Tibial artery (tissue), 4 donors: Measurements from ENCODE around the gene TRDMT1.

Experiments
- DNase-seq, 2 donors: peaks; one replicate each; pipeline ENCODE4 v3.0.0-alpha.2; 2019
- H3K27ac ChIP-seq, 2 donors: fragments of 200-600 bp; sonication (generic) in 1 of 2; 1 replicate in 1 of 2; 2 replicates in 1 of 2; pipeline ENCODE4 v1.5.1; 2018 to 2019; ENCODE audit warnings: mild to moderate bottlenecking in 1 of 2
- H3K27me3 ChIP-seq, 2 donors: fragments of 200-600 bp; sonication (generic) in 1 of 2; one replicate each; pipeline versions ENCODE4 v1.5.1 to v1.6.0; 2016 to 2019
- H3K36me3 ChIP-seq, 3 donors: fragments of 200-600 bp; sonication (generic) in 2 of 3; one replicate each; pipeline ENCODE4 v1.5.1; 2016 to 2019; ENCODE audit warnings: mild to moderate bottlenecking in 2 of 3
- H3K4me1 ChIP-seq, 4 donors: fragments of 200-600 bp; sonication (generic) in 2 of 4; 1 replicate in 3 of 4; 2 replicates in 1 of 4; pipeline ENCODE4 v1.5.1; 2016 to 2019
- H3K4me3 ChIP-seq, 2 donors: fragments of 200-600 bp; sonication (generic) in 1 of 2; 1 replicate in 1 of 2; 2 replicates in 1 of 2; pipeline ENCODE4 v1.5.1; 2018 to 2019; ENCODE audit warnings: mild to moderate bottlenecking in 2 of 2
- H3K9me3 ChIP-seq, 3 donors: fragments of 200-600 bp; sonication (generic) in 1 of 3; one replicate each; pipeline ENCODE4 v1.5.1; 2016 to 2019
- CTCF ChIP-seq, 2 experiments: fragments of 200-600 bp in 1 of 2; fragments of 450-650 bp in 1 of 2; IDR thresholded peaks; one replicate each; pipeline ENCODE4 v1.5.1; 2017 to 2019; ENCODE audit warnings: antibody characterized with exemption in 2 of 2, mild to moderate bottlenecking in 1 of 2, moderate library complexity in 1 of 2
- intact Hi-C: fragments of 100-400 bp; cut with DNase I; formaldehyde crosslinking; loops from one replicate; pipeline ENCODE4 v1.15.0; 2023; ENCODE audit warnings: low total_unique reads

Gene TRDMT1

DNA sequence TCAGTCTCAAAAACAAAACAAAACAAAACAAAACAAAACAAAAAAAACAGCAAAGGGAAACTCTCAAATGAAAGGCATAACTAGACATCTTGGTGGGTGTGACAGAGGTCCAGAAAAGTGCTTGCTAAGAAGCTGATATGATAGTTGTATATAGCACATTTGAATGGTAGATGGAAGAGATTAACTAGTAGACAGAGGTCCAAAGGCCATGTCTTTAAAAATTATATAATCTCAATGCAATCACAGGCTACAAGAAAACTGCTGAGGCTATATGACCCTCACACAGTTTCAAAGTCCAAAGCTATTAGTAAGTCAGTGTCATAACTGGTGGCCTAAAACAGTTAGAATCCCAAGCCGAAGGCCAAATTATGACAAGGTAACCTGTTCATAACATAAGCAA, 56.2 kb downstream of the TRDMT1 start:
- Histone ChIP-seq H3K36me3 (no peaks in the 10 kb centered on the region), H3K27me3 (no peaks in the 10 kb centered on the region), H3K27ac (no peak overlapping the region), H3K4me1 (peaks cover 0 to 30% (median 6%) of the 10 kb centered on the region in 4 donors), H3K9me3 (no peaks in the 10 kb centered on the region), H3K4me3 (no peak overlapping the region)
- intact Hi-C loops: no loop called here
- DNase-seq: no peak
- TF ChIP-seq CTCF (IDR thresholded peaks at IDR 0.05): no peak

DNA sequence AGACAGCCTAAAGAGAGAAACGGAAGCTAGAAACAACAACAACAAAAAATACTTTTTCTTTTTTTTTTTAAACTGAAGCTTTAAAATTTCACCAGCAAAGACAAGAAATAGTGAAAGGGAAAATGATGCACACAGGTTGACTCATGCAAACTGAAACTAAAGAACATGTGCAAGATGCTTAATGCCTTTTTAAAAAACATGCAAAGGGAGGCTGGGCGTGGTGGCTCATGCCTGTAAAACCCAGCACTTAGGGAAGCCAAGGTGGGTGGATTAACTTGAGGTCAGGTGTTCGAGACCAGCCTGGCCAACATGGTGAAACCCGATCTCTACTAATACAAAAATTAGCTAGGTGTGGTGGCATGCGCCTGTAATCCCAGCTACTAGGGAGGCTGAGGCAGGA, 56.7 kb downstream of the TRDMT1 start:
- Histone ChIP-seq H3K4me1 (peaks cover 0 to 30% (median 6%) of the 10 kb centered on the region in 4 donors), H3K27ac (no peak overlapping the region), H3K36me3 (no peaks in the 10 kb centered on the region), H3K27me3 (no peaks in the 10 kb centered on the region), H3K9me3 (no peaks in the 10 kb centered on the region), H3K4me3 (no peak overlapping the region)
- TF ChIP-seq CTCF (IDR thresholded peaks at IDR 0.05): no peak
- no peak for DNase-seq
- intact Hi-C loops: no loop called here

DNA sequence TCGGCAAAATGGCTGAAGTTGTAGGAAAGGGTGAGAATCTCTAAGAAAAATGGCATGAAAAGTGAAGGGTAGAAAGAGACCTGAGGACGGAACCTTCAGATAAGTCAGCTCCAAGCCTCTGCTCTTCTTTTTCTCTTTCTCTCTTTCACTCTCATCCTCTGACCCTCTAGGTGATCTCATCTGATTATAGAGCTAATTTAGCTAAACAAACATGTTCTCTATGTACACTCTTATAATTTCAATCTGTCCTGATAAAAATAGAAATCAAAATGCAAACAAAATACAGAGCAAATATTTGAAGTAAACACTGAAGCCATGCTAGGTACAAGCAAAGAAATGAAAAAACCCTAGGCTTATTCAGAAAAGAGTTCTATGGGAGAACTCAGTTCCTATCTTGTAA, 57.4 kb downstream of the TRDMT1 start:
- Histone ChIP-seq H3K36me3 (no peaks in the 10 kb centered on the region), H3K4me1 (peaks cover 0 to 30% (median 6%) of the 10 kb centered on the region in 4 donors), H3K9me3 (no peaks in the 10 kb centered on the region), H3K27me3 (no peaks in the 10 kb centered on the region), H3K4me3 (no peak overlapping the region), H3K27ac (peak overlapping the region in 1 of 2 donors; percentile 45)
- TF ChIP-seq CTCF (IDR thresholded peaks at IDR 0.05): no peak
- intact Hi-C loops: no loop called here
- no peak for DNase-seq

DNA sequence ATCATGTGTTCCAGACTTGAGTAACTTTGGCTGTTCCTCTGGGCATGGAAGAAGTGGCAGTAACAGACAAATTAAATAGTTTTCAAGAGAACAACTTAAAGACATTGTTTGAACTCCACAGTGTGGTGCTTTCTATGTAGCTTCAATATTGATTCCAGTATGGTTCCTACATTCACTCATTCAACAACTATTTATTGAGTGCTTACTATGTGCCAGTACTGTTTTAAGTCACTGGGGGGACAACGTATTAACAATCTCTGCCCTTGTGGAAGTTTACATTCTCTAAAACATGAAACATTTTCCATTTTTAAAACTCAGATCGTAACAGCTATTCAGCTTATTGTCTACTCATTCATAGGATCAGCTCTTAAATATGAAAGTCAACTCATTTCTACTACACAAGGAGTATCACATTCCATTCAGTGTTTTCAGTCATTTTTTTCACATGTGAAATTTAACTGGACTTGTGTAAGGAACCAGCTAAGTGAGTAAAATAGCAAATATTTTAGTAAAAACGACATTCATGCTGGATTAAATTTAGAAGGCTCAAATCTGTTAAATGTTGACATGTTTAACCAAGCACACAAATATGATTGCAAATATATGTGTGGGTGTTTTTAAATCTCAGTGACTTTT, 58.3 kb downstream of the TRDMT1 start:
- Histone ChIP-seq H3K4me1 (peaks cover 0 to 30% (median 6%) of the 10 kb centered on the region in 4 donors), H3K9me3 (no peaks in the 10 kb centered on the region), H3K27me3 (no peaks in the 10 kb centered on the region), H3K27ac (peak overlapping the region; percentile 45 to 55), H3K4me3 (no peak overlapping the region), H3K36me3 (no peaks in the 10 kb centered on the region)
- DNase-seq: no peak
- TF ChIP-seq CTCF (IDR thresholded peaks at IDR 0.05): no peak
- intact Hi-C loops: no loop called here

DNA sequence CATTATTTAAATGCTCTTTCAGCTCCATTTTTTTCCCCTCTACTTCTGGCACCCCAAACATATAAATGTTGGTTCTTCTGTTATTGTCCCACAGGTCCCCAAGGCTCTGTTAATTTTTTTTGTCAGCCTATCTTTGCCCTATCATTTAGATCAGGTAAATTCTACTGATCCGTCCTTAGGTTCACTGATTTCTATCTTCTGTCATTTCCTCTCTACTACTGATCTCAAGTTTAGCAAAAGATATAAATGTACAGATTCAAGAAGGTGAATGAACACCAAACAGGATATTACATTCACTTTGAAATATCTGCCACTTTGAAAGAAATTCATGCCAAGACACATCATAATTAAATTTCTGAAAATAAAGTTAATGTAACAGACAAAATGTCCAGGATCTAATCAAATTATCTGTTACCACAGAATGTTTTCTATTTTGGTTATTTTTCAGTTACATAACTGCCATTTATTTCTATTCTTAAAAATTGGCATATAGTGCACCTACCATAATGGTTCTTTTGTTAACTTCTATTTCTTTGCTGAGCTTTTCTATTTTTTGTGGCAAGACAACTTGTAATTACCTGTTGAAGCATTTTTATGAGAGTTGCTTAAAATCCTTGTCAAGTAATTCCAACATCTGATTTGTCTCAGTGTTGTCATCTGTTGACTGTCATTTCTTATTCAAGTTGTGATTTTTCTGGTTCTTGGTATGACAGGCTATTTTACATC, 59.8 kb downstream of the TRDMT1 start:
- no peak overlapping the region for H3K4me3 ChIP-seq
- H3K4me1 ChIP-seq: peaks cover 0 to 30% (median 6%) of the 10 kb centered on the region in 4 donors
- TF ChIP-seq CTCF (IDR thresholded peaks at IDR 0.05): no peak
- intact Hi-C loops: no loop called here
- peak overlapping the region; percentile 45 to 55 for H3K27ac ChIP-seq
- H3K9me3 ChIP-seq: no peaks in the 10 kb centered on the region
- no peaks in the 10 kb centered on the region for H3K27me3 ChIP-seq
- no peaks in the 10 kb centered on the region for H3K36me3 ChIP-seq
- DNase-seq: no peak
